RWPE2 (cell line): ENCODE measurements around the gene DHX30.

Experiments used
- ATAC-seq: fragments of 200-7000 bp; cut with Tn5 transposase; 3 replicates; pipeline ENCODE4 v1.9.1; 2021; ENCODE audit warnings: low read depth
- DNase-seq: peaks from one replicate; pipeline ENCODE4 v3.0.0-alpha.2; 2020; ENCODE audit warnings: low spot score
- H3K27ac ChIP-seq: fragments of 450-650 bp; 2 replicates; pipeline ENCODE4 v1.5.1; 2017; ENCODE audit warnings: mild to moderate bottlenecking; ENCODE audit not compliant: poor library complexity, severe bottlenecking
- H3K27me3 ChIP-seq: fragments of 250-450 bp; sonication (Bioruptor Pico); 2 replicates; pipeline ENCODE4 v1.5.1; 2021; ENCODE audit warnings: mild to moderate bottlenecking, moderate library complexity; ENCODE audit not compliant: insufficient read depth, poor library complexity, severe bottlenecking
- H3K36me3 ChIP-seq: fragments of 250-450 bp; sonication (Bioruptor Pico); 2 replicates; pipeline ENCODE4 v1.5.1; 2020; ENCODE audit warnings: low read depth, mild to moderate bottlenecking, moderate library complexity
- H3K4me1 ChIP-seq: fragments of 250-450 bp; sonication (Bioruptor Pico); 2 replicates; pipeline ENCODE4 v1.5.1; 2021; ENCODE audit warnings: mild to moderate bottlenecking, moderate library complexity; ENCODE audit not compliant: insufficient read depth, poor library complexity, severe bottlenecking
- H3K4me3 ChIP-seq: fragments of 250-450 bp; sonication (Bioruptor Pico); 2 replicates; pipeline ENCODE4 v1.5.1; 2021; ENCODE audit warnings: mild to moderate bottlenecking, moderate library complexity; ENCODE audit not compliant: severe bottlenecking
- H3K9me3 ChIP-seq: fragments of 250-450 bp; sonication (Bioruptor Pico); 2 replicates; pipeline ENCODE4 v1.5.1; 2021; ENCODE audit warnings: mild to moderate bottlenecking, moderate library complexity; ENCODE audit not compliant: severe bottlenecking
- CTCF ChIP-seq: fragments of 450-650 bp; IDR thresholded peaks from one replicate; pipeline ENCODE4 v1.5.1; 2017; ENCODE audit warnings: mild to moderate bottlenecking, moderate library complexity; ENCODE audit not compliant: poor library complexity, severe bottlenecking

Gene DHX30

DNA sequence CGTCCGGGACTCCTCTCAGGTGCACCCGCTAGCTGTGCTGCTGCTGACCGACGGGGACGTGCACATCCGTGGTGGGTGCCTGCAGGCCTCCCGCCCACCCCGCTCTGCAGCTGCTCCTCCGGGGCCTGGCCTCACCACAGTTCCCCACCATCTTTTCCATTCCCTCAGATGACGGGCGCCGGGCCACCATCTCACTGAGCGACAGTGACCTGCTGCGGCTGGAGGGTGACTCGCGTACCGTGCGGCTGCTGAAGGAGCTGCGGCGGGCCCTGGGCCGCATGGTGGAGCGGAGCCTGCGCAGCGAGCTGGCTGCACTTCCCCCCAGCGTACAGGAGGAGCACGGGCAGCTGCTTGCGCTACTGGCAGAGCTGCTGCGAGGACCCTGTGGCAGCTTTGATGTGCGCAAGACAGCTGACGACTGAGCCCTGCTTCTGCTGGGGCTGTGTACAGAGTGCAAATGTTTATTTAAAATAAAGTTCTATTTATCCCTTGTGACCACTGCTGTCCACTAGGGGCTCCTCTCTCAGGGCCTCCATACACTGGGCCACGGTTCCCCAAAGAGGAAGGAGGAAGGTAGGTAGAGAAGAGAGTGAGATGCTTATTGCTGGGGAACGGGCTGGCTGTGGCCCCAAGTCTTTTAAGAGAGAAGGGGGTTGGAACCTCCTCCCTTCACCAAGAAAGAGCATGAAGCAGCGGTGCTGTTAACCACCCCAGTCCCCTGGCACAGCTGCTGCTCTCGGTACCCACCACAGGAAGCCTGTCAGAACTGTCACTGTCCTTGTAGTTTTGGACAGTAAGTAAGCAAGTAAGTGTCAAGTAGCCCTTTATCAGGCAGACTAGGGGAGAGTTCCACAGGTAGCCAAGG, 47.0 kb downstream of the DHX30 start:
- ATAC-seq (peak; percentile 64), DNase-seq (no peak)
- Histone ChIP-seq H3K4me3 (no peak overlapping the region), H3K9me3 (no peaks in the 10 kb centered on the region), H3K36me3 (peaks cover 87% of the 10 kb centered on the region), H3K4me1 (no peaks in the 10 kb centered on the region), H3K27me3 (no peaks in the 10 kb centered on the region), H3K27ac (no peak overlapping the region)
- TF ChIP-seq CTCF: peak; percentile 52

- Histone ChIP-seq H3K27ac (no peak overlapping the region), H3K9me3 (no peaks in the 10 kb centered on the region), H3K36me3 (peaks cover 87% of the 10 kb centered on the region), H3K4me1 (no peaks in the 10 kb centered on the region), H3K27me3 (no peaks in the 10 kb centered on the region), H3K4me3 (no peak overlapping the region)
- no peak; the same call in 2 of the 3 replicates for ATAC-seq
- no peak for TF ChIP-seq CTCF
- DNase-seq: no peak
Observed at GRCh38 chr3:47850564-47851410, 47.8 kb downstream of the DHX30 start.

DNA sequence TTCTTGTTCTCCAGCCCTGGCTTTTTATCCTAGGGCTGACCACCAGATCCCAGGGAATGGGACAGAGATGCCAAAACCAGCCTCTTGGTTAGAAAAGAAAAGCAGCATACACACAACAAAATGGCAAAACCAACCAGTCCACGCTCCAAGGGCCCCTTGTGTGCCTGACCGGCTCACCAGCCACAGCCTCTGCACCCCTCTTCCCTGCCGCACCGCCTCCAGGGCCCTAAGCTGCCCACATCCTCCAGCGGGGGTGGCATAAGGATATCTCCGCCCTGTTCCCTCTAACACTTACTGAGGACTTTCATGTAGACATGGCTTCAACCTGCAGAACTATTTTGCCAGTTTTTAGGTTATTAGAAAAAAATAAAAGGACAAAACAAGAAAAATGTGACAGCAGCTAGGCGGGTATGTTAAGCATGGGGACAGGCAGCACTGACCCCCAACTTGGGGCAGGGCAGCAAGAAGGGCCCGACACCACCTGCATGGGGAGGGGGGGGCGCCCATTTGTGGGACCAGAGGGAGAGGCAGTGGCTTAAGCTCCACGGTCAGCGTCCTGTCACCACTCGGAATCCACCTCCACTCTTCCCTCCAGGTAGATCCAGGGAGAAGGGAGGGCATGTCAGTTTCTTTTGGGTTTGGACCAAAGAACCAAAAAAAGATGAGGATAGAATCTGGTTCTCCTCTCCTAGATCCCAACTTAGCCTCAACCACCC, 49.1 kb downstream of the DHX30 start:
- Histone ChIP-seq H3K27ac (no peak overlapping the region), H3K4me1 (no peaks in the 10 kb centered on the region), H3K4me3 (no peak overlapping the region), H3K9me3 (no peaks in the 10 kb centered on the region), H3K36me3 (peaks cover 87% of the 10 kb centered on the region), H3K27me3 (no peaks in the 10 kb centered on the region)
- DNase-seq: no peak
- no peak for TF ChIP-seq CTCF
- ATAC-seq: no peak

DNA sequence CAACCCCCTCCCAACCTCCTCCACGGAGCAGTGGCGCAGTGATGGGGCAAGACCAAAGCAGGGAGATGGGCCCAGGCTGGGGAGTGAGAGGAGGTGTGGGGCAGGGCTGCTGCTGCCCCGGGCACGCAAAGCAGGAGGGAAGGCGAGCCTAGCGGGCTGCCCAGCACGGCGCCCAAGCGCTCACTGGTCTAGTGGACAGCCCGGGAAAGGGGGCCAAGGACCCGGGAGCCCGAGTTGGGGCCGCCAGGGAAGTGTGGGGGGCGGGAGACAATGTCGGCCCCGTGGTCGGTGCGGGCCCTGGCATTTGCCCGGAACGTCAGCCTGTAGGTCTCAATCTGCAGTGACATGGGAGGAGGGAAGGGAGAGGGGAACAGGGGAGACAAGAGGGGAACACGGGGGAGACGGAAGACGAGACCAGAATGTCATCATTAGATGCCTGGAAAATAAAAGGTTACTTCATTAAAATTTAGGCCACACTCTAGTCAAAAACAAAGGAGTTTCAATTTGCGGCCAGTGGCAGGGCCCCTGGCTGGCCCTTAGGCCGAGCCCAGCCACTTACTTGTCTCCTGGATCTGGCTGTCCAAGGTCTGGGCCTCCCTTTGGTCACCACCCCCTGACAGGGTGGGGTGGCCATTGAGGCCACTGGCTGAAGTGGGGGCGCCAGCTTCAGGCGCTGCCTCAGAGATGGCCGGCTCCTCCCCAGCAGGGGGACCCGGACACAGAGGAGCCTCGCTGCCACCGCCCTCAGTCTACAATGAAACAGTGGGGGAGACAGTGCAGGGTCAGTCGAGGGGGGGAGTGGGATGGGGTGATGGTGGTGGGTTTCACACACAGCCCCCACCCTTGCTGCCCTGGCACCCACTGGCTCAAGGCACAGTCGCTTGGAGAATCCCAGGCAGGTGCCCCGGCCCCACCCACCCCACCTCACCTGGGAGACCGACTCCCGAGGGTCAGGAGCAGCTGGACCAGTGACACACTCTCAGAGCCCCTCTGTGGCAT, 50.0 kb downstream of the DHX30 start:
- no peak for TF ChIP-seq CTCF
- Histone ChIP-seq H3K27ac (no peak overlapping the region), H3K4me1 (no peaks in the 10 kb centered on the region), H3K36me3 (peaks cover 85% of the 10 kb centered on the region), H3K27me3 (no peaks in the 10 kb centered on the region), H3K9me3 (no peaks in the 10 kb centered on the region), H3K4me3 (no peak overlapping the region)
- DNase-seq: no peak
- no peak for ATAC-seq
